Activated CD8-positive, alpha-beta memory T cell treated with anti-CD3 and anti-CD28 coated beads for 4 hours (primary cell): ENCODE measurements around the gene NDFIP2.
"Not testable (repeated sequence)": the region's sequence is repeated elsewhere in the genome, so short reads cannot be mapped to it uniquely, and the experiment has no call there.

Source experiments
- DNase-seq, 2 donors: peaks; one replicate each; pipeline ENCODE4 v3.0.0-alpha.2; 2020; ENCODE audit warnings: low read depth in 2 of 2

NDFIP2 gene

DNA sequence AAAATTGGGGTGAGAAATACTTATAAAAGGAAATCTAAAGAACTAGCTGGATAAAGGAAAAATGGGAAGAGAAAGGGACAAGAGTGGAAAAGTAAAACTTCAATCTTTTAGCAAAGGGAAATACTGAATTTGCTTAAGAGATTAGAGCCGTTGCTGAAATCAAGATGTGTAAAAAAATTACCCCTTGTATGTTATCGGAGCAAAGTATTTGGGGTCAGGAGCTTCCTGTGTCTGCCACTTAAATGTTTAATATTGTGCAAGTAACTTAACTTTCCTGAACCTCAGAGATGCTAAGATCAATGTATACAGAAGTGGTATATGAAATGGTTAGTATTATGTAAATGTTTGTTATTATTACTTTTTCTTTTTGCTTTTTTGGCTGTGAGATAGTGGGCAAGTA, 51.6 kb downstream of the NDFIP2 start:
- no peak for DNase-seq

DNA sequence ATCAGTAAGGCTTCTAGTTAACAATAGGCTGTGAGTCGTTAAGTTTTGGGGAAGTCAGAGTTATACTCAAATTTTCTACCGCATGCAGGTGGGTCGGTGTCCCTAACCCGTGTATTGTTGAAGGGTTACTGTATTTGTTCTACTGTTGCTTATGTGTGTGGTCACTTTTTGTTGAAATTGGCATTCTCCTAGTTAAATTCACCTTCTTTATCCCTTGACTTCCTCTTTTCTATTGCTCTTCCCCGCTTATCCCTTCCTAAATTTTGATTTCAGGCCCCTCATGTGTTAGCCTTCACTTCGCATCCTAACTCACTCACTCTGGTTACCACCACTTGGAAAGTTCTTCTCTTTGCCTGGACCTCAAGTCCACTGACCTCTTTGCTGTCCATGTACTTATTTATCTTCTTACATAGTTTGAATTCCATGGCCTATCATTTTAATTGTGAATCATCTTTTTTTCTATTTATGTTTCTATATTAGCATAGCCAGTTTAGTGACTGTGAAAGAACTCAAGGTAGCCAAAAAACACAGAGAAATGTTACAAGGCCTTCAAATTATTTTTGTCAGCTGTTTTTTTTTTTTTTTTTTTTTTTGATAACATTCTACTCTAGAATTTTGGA, 52.9 kb downstream of the NDFIP2 start:
- no peak for DNase-seq

- no peak for DNase-seq
Measured at GRCh38 chr13:79534596-79534995, 53.6 kb downstream of the NDFIP2 start.

GRCh38 chr13:79538757-79539156, 57.8 kb downstream of the NDFIP2 start:
- DNase-seq: no peak

DNA sequence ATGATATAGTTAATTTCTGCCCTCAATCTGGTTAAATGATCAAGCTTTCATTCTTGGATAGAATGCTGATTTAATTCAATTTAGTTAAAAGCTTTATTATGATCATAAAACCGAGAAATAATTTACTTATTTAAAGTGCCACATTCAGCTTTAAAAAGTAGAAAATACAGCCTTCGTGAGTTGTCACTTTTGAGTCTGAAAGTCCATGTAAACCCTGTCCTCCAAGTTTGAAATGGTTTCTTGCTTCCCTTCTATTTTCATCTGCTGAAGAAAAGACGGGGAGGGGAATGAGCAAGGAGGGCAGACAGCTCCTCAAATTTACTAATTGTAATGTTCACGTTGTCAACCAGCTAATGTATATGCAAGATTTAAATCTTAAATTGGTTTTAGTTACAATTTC, 59.5 kb downstream of the NDFIP2 start:
- DNase-seq: no peak

GRCh38 chr13:79541426-79542049, 60.6 kb downstream of the NDFIP2 start:
- no peak for DNase-seq

- no peak for DNase-seq
Measured at GRCh38 chr13:79543883-79544282, 62.9 kb downstream of the NDFIP2 start.

DNA sequence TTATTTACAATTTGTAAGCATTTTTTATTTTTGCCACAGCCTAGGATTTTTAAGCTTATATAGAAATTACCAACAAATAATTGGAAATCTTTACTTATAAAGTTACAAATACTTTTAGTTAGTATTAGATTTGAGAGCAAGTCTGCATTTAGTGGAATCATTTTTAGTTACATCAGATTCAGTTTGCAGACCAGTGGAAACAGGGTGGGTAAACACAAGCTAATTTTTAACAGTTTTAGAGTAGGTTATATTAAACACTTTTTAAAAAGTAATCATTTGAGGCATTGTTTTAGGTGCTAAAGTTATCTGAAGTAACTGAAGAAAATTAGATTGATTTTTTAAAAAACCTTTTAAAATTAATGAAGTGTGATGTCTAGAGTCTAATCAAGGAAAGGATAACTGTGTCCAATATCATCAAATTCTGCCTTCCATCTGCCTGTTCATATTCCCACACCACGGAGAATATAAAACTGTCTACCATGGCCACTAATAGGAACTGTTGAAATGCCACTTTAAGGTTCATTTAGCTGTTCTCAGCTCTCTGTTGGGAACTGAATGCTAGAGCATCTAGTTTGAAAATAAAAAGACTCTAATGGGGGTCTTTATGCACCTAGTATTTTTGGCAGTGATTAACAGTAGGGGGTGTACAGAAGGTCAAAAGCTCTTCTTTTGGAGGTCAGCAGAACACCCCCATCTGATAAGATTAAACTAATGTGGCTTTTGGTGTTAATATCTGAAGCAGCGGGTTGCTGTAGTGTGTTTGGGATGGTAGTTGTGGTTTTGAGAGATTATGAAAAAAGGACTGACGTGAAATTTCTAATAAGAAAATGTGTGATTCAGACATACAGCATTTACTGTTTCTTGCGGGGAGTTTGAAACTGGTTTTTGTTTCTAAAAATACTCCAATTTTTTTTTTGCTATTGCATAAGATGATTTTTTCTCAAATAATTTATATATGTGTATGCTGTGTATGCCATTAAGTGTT, 66.5 kb downstream of the NDFIP2 start:
- DNase-seq: no peak

DNA sequence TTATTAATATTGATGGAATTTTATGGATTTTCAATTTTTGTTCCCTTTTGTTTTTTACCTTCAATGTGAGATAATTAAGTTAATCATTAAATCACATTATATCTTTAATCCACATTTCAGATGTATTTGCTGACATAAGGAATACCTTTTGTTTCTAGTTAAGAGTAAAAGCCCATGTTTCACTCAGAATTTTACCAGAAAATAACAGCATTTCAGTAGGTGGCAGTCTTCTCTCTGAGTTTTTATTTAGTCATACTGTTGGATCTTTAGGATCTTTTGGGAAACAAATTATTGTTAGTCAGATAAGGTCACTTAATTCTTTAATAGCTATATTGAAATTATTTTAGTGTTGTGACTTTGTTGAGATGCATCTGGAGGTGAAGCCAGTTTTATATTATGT, 67.9 kb downstream of the NDFIP2 start:
- DNase-seq: no peak

GRCh38 chr13:79549355-79550106, 68.6 kb downstream of the NDFIP2 start:
- DNase-seq: no peak

DNA sequence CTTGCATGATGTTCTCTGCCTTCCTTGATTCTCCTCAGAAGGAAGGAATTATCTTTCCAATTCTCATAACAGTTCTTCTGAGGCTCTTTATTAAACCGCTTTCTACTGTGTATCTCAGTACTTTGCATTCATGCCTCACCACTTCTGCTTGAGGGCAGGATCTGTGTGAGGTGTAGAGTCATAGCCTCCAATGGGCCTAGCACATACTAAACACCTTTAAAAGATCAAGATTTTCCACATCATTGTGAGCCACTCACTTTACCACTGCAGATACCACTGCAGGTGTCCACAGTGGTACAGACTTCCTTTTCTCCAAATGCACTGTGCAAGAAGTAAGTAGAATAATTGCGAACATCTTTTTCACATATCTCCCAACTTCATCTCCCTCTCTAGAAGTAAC, 76.7 kb downstream of the NDFIP2 start:
- DNase-seq: no peak

DNA sequence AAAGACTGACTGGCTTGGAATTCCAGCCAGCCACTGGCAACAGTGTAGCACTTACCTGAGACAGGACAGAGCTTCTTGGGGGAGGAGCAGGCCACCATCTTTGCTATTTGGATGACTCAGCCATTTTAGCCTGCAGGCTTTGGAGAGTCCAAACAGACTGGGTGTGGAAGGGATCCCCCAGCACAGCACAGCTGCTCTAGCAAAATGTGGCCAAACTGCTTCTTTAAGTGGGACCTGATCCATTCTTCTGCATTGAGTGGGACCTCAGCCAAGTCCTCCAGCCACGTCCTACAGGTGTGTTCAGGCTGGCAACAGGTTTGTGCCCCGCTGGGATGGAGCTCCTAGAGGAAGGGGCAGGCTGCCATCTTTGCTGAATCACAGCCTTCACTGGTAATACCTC, 80.0 kb downstream of the NDFIP2 start:
- DNase-seq: no peak

- DNase-seq: no peak
Measured at GRCh38 chr13:79562557-79562956, 81.6 kb downstream of the NDFIP2 start.

DNA sequence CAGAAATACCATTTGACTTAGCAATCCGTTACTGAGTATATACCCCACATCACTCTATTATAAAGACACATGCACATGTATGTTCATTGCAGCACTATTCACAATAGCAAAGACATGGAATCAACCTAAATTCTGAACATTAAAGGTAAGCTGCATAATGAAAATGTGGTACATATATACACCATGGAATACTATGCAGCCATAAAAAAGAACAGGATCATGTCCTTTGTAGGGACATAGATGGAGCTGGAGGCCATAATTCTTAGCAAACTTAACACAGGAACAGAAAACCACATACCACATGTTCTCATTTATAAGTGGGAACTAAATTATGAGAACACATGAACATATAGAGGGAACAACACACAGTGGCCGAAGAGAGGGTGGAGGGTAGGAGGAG, 85.2 kb downstream of the NDFIP2 start:
- DNase-seq: no peak

GRCh38 chr13:79571147-79571546, 90.2 kb downstream of the NDFIP2 start:
- no peak for DNase-seq

- DNase-seq: not testable (repeated sequence)
Measured at GRCh38 chr13:79573892-79574291, 92.9 kb downstream of the NDFIP2 start.

DNA sequence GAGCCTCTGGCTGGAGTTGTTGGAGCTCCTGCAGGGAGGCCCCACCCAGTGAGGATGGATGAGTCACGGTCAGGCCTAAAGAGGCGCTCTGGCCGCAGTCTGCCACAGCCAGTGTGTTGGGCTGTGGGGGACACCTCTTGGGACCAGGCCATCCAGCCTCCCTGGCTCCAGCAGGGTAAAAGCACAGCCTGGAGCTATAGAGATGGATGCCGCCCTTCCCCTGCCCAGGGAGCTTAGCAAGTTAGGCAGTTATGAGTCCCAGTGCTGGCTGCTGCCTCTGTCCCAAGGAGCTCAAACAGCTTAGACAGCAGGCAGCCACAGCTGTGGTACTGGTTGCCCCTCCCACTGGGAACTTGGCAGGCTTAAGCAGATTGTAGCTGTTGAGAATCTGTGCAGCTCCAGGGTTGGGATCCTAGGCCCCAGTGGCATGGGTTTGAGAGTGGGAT, 100.9 kb downstream of the NDFIP2 start:
- no peak for DNase-seq

- DNase-seq: no peak
Measured at GRCh38 chr13:79582896-79583295, 101.9 kb downstream of the NDFIP2 start.

DNA sequence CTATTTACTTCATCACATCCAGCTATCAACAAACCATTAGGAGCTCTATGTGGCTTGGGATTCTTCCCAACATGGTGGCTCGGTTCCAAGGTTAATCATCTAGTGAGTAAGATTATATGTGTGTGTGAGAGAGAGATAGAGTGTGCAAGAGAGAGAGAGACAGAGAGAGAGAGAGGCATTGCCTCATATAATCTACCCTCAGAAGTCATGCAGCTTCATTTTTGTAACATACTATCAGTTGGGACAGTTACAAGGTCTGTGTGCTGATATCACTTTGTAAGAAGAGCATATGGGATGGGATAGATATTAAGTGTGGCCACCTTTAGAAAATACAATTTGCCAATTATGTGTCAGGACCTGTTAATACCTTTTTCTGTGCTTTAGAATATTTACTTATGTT, 104.1 kb downstream of the NDFIP2 start:
- no peak for DNase-seq

GRCh38 chr13:79589603-79590393, 108.8 kb downstream of the NDFIP2 start:
- DNase-seq: no peak

- no peak for DNase-seq
Measured at GRCh38 chr13:79590394-79590676, 109.4 kb downstream of the NDFIP2 start.
